ENCODE data around the gene ALDH2. TPM values are rescaled to one million over a fixed set of nuclear protein-coding genes. Genes with fewer than 3 reads are reported as not detected.

The ALDH2 gene
- total and polyA plus RNA-seq, 9 of the 15 experiments (the other 6 are each of a cell fraction or from before 2014, with no cell fraction given): 1.9 to 22.5 (median 12.2) TPM

DNA sequence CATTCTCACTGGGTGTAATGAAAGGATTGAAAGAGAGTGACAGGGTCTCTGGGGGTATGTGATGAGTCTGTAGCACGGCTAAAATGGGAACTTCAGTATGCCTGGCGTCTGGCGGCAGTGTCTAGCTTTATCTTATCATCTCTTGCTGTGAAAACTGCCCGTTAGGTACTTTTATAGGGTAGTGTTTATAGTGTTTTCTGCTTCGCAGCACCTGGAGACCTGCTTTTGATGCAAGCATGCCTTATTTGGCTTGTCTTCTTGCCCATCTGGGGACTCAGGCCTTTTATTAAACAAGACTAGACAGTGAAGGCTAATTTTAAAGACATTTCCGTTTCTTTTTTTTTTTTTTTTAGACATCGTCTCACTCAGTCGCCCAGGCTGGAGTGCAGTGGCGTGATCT lies 36.3 kb upstream of the ALDH2 start:
- Histone ChIP-seq H3K4me1 (replicated peaks in 1 of 2; ENCODE audit: control insufficient read depth in 2 of 2, insufficient read depth in 2 of 2, low read length in 2 of 2) (peaks cover 0 to 5% of the 10 kb centered on the region in 2 experiments; a peak in 2 of 5 replicates), H3K27me3 (ENCODE audit: control insufficient read depth in 2 of 2, insufficient read depth in 2 of 2, low read length in 2 of 2) (no peaks in the 10 kb centered on the region), H3K27ac (ENCODE audit: extremely low read depth, low read depth, low read length) (no peak overlapping the region), H2AFZ (ENCODE audit: low read depth, low read length) (no peak overlapping the region), H3K9me1 (ENCODE audit: control insufficient read depth, insufficient read depth, low read length) (no peaks in the 10 kb centered on the region), H3K79me2 (ENCODE audit: control insufficient read depth, insufficient read depth, low read length) (no peaks in the 10 kb centered on the region), H3K36me3 (ENCODE audit: control insufficient read depth, insufficient read depth, low read length) (peaks cover 5% of the 10 kb centered on the region; the same call in 1 of the 3 replicates), H4K20me1 (replicated peaks; ENCODE audit: control insufficient read depth, insufficient read depth, low read length) (no peaks in the 10 kb centered on the region), H3K4me3 (no peak overlapping the region), H3K9ac (ENCODE audit: insufficient read depth in 1 of 2, low read depth in 2 of 2, low read length in 2 of 2) (no peak overlapping the region), H3K4me2 (ENCODE audit: insufficient read depth, low read length) (no peak overlapping the region), H3K9me3 (replicated peaks; ENCODE audit: control insufficient read depth, insufficient read depth, low read depth, low read length) (no peaks in the 10 kb centered on the region)
- ChIA-PET POLR2A (interaction anchor here (1.4 to 1.6 kb wide), 2 partner anchors 15 to 83 kb away, joined by 3 to 7 read pairs; no protein-coding TSS in a partner anchor), CTCF (ENCODE audit: low intra/inter-chr PET ratio) (no interaction called here)
- no peak for TF ChIP-seq TAF7 (tag; IDR thresholded peaks at IDR 0.05)
- no peak for TF ChIP-seq NFRKB (IDR thresholded peaks at IDR 0.05; ENCODE audit: low read depth)
- WGBS (ENCODE audit: insufficient coverage, low coverage, missing lambda C conversion rate): 28% methylated on average over 5 of the region's 9 CpGs
- ATAC-seq (no peak), FAIRE-seq (no peak), DNase-seq (ENCODE audit: extremely low read depth in 1 of 4, low spot score in 3 of 4) (no peak)
- no TSS peak for BruUV-seq (replicated peaks)
- intact Hi-C loops (cut with micrococcal nuclease) (no loop called here), in situ Hi-C loops (cut with MboI) (no loop called here)

- BruUV-seq (replicated peaks): no TSS peak
- intact Hi-C loops (cut with micrococcal nuclease): no loop called here
- WGBS (ENCODE audit: insufficient coverage, low coverage, missing lambda C conversion rate): 42% methylated on average over 3 of the region's 4 CpGs
Observed at GRCh38 chr12:111732786-111733185, 33.9 kb upstream of the ALDH2 start.

More at GRCh38 chr12:111732786-111733185, 33.9 kb upstream of the ALDH2 start:
- Histone ChIP-seq H3K4me3 (no peak overlapping the region), H3K9ac (ENCODE audit: insufficient read depth in 1 of 2, low read depth in 2 of 2, low read length in 2 of 2) (peak overlapping the region in 1 of 2 experiments; percentile 21; a peak in 1 of 4 replicates), H3K27ac (ENCODE audit: extremely low read depth, low read depth, low read length) (no peak overlapping the region), H3K9me1 (ENCODE audit: control insufficient read depth, insufficient read depth, low read length) (no peaks in the 10 kb centered on the region), H3K4me1 (replicated peaks in 1 of 2; ENCODE audit: control insufficient read depth in 2 of 2, insufficient read depth in 2 of 2, low read length in 2 of 2) (peaks cover 0 to 5% of the 10 kb centered on the region in 2 experiments; a peak in 2 of 5 replicates), H4K20me1 (replicated peaks; ENCODE audit: control insufficient read depth, insufficient read depth, low read length) (no peaks in the 10 kb centered on the region), H3K4me2 (ENCODE audit: insufficient read depth, low read length) (no peak overlapping the region), H3K36me3 (ENCODE audit: control insufficient read depth, insufficient read depth, low read length) (peaks cover 11% of the 10 kb centered on the region; the same call in 2 of the 3 replicates), H3K9me3 (replicated peaks; ENCODE audit: control insufficient read depth, insufficient read depth, low read depth, low read length) (no peaks in the 10 kb centered on the region), H3K79me2 (ENCODE audit: control insufficient read depth, insufficient read depth, low read length) (no peaks in the 10 kb centered on the region), H3K27me3 (ENCODE audit: control insufficient read depth in 2 of 2, insufficient read depth in 2 of 2, low read length in 2 of 2) (no peaks in the 10 kb centered on the region), H2AFZ (ENCODE audit: low read depth, low read length) (no peak overlapping the region)
- in situ Hi-C loops (cut with MboI): no loop called here
- no peak for TF ChIP-seq CCNT2 (IDR thresholded peaks at IDR 0.05; ENCODE audit: borderline replicate concordance, extremely low read depth, insufficient read length, low read depth, low read length)
- TF ChIP-seq, protein P1, sequence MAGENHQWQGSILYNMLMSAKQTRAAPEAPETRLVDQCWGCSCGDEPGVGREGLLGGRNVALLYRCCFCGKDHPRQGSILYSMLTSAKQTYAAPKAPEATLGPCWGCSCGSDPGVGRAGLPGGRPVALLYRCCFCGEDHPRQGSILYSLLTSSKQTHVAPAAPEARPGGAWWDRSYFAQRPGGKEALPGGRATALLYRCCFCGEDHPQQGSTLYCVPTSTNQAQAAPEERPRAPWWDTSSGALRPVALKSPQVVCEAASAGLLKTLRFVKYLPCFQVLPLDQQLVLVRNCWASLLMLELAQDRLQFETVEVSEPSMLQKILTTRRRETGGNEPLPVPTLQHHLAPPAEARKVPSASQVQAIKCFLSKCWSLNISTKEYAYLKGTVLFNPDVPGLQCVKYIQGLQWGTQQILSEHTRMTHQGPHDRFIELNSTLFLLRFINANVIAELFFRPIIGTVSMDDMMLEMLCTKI (IDR thresholded peaks at IDR 0.05; ENCODE audit: partially characterized antibody): no peak
- POLR2A ChIA-PET: interaction anchor here (0.6 kb wide), 1 partner anchor 835 kb away, joined by 3 read pairs; no protein-coding TSS in a partner anchor
- peak in 1 of 4 experiments; percentile 5 for DNase-seq (ENCODE audit: extremely low read depth in 1 of 4, low spot score in 3 of 4)
- no peak for FAIRE-seq
- ATAC-seq: peak; percentile 44
- CTCF ChIA-PET (ENCODE audit: low intra/inter-chr PET ratio): interaction anchor here (0.6 kb wide), 1 partner anchor 10 kb away, joined by 5 read pairs; no protein-coding TSS in a partner anchor

Data from K562 (cell line).